Measurements from ENCODE around the gene LGALS14.
"Not testable (repeated sequence)": the region's sequence is repeated elsewhere in the genome, so short reads cannot be mapped to it uniquely, and the experiment has no call there.

The LGALS14 gene

DNA sequence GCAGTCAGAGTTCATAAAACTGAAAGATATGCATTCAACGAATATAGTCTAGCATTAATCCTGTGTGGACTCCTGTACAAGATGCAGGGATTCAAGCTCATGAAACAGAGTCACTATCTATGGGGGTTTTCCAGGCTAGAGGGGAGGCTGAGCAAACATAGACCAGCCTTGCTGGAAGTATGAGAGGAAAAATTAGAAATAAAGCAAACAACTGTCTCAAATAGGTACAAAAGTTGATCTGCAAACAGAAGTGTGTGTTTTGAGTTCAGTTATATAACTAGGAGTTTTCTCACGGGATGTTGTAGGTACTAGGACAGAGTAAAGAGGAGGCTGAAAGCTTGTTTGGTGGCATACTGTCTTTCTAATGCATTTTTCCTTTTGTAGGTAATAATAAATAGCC is 8.5 kb upstream of the LGALS14 start:
- DNase-seq (ENCODE audit: low spot score), result no peak

DNA sequence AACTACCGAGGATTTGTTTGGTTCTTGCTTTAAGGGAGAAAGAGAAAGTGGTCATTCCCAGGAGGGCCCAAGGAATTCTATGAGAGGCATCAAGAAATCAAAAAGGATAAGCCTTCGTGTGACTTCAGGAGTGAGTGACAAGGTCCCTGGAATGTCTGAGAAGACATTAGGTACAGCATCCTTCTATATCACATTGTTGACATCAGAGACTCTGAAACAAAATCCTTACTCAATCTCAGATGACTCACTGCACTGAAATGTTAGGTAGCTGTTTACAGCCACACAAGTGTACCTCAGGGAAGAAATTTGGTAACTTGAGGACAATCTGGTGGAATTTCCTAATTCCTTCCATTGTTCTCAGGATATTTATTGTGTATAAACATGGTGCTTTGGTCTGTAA is 7.9 kb upstream of the LGALS14 start:
- DNase-seq (ENCODE audit: low spot score), result no peak

DNA sequence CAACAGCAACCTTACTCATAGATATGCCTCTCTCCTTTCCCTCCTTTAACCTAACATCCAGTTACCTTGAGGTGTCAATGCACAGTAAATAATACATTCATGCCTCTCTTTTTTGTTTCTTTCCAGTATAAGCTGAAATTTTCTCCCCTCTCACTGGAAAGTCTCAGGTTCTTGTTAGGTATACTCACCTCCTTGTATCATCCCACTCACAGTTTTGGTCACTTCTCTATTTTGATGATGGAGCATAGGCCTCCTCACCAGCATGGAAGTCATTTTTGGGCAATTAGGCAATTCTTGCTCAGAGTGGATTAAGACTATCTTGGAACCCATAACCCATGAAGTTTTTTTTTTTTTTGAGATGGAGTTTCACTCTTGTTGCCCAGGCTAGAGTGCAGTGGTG is 5.7 kb upstream of the LGALS14 start:
- no peak for DNase-seq (ENCODE audit: low spot score)

GRCh38 chr19:39701291-39701690 is 3.0 kb upstream of the LGALS14 start:
- DNase-seq (ENCODE audit: low spot score), result no peak

DNA sequence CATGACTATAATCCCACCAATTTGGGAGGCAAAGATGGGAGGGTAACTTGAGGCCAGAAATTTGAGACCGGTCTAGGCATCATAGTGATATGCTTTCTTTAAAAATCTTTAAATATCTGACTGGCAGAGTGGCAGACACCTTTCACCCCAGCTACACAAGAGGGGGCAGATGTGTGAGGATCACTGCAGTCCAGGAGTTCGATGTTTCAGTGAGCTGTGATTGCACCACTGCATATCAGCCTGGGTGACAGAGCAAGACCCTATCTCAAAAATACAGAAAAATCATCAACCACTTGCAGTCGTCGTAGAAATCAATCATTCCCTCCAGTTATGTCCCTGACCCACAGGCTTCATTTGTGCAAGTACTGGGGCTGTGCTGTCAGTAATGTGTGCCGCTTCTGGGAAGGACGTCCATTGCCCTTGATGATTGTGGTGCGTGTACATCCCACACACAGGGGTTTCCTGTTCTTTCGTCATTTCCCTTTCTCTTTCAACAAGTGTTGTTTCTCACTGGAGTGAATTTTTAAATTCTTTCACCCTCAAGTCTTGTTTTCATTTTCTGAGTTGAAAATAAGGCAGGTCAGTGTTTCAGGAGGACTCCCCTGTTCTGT is 1.4 kb downstream of the LGALS14 start:
- DNase-seq (ENCODE audit: low spot score), result no peak

DNA sequence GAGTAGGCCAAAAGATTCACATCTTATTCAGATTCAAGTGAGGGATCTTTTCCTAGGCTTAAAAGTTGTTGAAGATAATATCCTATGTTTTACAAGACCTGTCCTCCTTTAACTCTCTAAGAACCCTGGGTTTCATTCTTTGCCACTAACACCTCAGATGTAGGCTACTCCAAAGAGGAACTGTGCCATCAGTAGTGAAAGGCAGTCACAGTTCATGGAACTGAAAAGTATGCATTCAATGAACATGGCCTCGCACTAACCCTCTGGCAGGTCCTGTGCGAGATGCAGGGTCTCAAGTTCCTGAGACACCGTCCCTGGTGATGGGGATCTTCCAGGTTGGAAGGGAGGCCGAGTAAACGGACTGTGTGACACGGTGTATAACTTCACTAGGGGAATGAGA is 4.3 kb downstream of the LGALS14 start:
- no peak for DNase-seq (ENCODE audit: low spot score)

- DNase-seq (ENCODE audit: low spot score), result no peak
Observed at GRCh38 chr19:39709026-39709872, 5.0 kb downstream of the LGALS14 start.

DNA sequence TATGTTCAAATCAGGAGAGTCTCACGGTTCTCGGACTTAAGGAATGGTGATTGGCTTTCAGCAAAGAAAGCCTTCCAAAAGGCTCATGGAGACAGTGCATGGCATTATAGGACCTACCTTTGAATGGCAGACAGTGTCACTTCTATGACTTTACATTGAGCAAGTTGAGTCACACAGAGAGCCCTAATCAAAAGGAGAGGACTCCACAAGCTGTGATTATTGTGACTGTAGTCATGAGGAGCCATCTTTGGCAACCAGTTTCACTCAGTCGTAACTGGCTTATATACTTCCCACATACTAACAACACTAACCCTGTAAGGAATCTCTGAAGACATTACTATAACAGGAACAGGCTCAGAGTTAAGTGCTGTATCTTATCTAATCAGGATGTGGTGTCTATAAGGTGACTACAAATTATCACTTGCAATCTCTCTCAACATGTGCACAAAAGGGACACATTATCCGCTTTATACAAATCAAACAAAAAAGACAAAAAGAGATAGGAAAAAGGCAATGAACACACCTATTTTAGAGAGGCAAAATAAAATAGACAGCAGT is 6.1 kb downstream of the LGALS14 start:
- no peak for DNase-seq (ENCODE audit: low spot score)

DNA sequence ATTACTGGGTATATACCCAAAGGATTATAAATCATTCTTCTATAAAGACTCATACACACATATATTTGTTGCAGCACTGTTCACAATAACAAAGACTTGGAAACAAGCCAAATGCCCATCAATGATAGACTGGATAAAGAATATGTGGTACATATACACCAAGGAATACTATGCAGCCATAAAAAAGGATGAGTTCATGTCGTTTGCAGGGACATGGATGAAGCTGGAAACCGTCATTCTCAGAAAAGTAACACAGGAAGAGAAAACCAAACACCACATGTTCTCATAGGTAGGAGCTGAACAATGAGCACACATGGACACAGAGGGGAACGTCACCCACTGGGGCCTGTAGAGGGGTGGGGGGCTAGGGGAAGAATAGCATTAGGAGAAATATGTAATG is 15.9 kb downstream of the LGALS14 start:
- DNase-seq (ENCODE audit: low spot score), result not testable (repeated sequence)

GRCh38 chr19:39725995-39726394 is 21.7 kb downstream of the LGALS14 start:
- DNase-seq (ENCODE audit: low spot score), result no peak

DNA sequence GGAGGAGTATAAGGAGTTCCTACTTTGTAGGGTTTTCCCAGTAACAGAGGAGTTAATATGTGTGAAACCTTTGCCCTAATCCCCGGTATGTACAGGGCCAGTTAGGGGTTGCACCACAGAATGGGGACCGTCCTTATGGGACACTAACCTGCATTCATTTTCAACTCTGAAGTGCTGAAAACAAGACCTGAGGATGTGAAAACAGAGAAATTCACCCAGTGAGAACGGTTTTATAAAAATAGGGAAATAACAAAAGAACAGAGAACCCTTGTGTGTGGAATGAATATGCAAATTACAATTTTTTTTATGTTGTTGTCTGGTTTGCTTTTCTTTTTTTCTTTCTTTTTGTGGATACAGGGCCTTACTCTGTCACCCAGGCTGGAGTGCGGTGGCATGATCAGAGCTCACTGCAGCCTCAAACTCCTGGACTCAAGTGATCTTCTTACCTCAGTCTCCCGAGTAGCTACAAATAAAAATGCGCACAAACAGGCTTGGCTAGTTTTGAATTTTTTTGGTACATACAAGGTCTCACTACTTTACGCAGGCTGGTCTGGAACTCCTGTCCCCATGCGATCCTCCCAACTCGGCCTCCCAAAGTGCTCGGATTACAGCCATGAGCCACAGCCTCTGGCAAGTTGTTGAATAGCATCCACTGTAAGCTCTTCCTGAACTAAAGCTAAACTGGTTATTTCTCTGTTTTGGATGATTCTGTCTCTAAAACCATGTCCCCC is 23.0 kb downstream of the LGALS14 start:
- no peak for DNase-seq (ENCODE audit: low spot score)

- no peak for DNase-seq (ENCODE audit: low spot score)
Observed at GRCh38 chr19:39728040-39728439, 23.8 kb downstream of the LGALS14 start.

DNA sequence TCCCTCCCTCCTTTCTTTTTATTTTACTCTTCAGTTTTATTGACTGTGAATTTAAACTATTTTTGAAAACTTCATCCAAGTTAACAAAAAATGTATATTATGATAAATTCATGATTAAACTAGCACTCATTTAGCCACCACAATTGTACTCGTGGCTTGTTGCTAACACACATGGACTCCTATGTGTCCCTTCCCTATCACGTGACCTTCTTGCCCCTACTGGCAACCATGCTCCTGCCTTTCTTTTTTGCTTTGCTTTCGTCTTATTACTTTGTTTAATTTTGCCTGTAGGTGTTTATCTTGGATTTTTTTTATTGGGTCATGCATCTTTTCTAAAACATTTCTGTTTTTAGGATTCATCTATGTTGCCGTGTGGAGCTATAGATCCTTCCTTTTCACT is 25.3 kb downstream of the LGALS14 start:
- no peak for DNase-seq (ENCODE audit: low spot score)

- DNase-seq (ENCODE audit: low spot score), result no peak
Observed at GRCh38 chr19:39731685-39732084, 27.4 kb downstream of the LGALS14 start.

GRCh38 chr19:39733841-39734240 is 29.6 kb downstream of the LGALS14 start:
- DNase-seq (ENCODE audit: low spot score), result no peak

DNA sequence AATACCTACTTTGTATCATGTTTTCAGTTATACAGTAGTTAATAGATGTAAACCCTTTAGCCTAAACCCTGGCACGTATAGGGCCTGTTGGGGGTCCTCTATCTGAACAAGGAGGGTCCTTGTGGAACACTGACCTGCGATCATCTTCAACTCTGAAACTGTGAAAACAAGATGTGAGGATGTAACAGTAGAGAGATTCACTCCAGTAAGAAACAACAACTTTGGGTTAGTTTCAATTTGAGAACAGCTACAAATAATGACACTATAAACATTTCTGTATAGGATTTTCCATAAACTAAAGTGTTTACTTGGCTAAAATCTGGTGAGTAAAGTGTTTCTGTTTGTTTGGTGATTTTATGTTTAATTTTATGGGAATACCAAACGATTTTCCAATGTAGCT is 31.4 kb downstream of the LGALS14 start:
- no peak for DNase-seq (ENCODE audit: low spot score)

- no peak for DNase-seq (ENCODE audit: low spot score)
Observed at GRCh38 chr19:39736088-39736487, 31.8 kb downstream of the LGALS14 start.

- no peak for DNase-seq (ENCODE audit: low spot score)
Observed at GRCh38 chr19:39737351-39737750, 33.1 kb downstream of the LGALS14 start.

DNA sequence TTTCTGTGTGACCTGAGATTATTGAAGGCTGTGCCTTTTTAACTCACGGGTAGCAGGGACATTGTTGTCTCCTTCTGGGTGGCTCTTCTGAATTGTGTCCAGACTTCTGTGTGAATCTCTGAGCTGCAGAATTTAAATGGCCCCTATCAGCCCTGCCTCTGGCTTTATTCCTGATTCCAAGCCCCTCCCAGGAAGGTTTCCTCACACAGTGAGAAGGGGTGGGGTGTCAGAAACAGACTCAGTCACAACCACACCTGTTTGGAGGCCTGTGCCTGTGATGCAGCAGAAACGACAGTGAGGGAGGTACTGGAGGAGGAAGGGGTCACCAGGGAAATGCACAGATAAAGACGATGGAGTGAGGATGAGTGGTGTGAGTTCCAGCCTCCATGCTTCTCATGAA is 33.6 kb downstream of the LGALS14 start, which contains the start of gene CLC:
Gene CLC, minus strand, starts transcription at position 139 of the 400 bp plus-strand sequence. Its CDS starts 77 bp downstream, at position 62.
- DNase-seq (ENCODE audit: low spot score), result no peak

DNA sequence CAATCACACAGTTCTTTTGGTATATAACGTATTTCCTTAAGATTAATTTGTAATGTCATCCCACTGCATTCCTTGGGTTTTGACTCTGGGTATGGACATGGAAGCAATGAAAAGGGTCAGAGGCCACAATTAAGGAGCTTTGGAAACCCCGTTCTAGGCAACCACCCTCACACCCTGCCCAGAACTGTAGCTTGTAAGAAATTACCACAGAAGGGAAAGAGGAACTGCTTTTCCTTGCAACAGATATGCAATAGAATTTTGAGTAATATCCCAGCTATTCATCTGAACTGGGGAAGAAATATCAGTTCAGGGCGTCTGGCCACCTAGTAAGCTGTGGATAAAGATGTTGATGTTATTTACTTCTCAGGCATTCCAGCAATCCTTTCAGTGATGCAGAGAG is 34.5 kb downstream of the LGALS14 start:
- no peak for DNase-seq (ENCODE audit: low spot score)

DNA sequence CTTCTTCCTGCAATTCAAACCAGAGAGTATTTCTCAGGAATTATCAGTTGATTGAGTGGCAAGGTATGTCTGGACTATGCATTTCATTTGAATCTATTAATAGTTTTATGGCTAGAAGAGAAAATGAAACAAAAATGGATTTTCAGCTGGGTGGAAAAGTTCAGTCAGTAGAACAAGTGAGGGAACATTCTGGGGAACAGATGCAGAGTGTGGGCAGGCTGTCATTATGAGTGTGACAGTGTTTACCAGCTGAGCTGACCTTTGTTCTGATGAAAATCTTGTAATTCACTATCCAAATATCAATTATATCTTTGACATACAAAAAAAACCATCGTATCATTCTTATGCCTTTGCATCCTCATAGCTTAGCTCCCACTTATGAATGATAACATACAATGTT is 36.1 kb downstream of the LGALS14 start:
- DNase-seq (ENCODE audit: low spot score), result no peak

DNA sequence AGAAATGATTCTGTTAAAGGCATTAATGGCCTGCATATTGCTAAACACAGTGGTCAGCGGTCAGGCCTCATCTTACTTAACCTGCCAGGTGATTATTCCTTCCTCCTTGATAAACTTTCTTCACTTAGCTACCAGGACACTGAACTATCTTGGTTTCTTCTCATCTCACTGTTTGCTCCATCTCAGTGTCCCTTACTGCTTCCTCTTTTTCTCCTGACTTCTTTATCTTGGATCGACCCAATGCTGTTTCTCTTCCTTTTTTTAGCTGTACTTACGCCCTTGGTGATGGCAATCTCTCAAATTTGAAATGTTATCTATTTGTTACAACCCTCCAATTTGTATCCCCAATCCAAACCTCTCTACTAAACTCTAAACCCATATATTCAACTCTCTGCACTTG is 41.4 kb downstream of the LGALS14 start:
- DNase-seq (ENCODE audit: low spot score), result no peak

All from hematopoietic multipotent progenitor cell treated with erythropoietin and hydrocortisone succinate and interleukin-3 and kit ligand, for 17 days (in vitro differentiated cells).